Upper lobe of left lung (tissue), 4 donors: ENCODE data around the gene C3orf18.

Experiments
- CTCF ChIP-seq, 6 experiments: fragments of 450-650 bp in 4 of 6; fragments of 200-600 bp in 2 of 6; sonication (generic) in 2 of 6; IDR thresholded peaks; one replicate each; pipeline ENCODE4 v1.5.1; 2016 to 2019; ENCODE audit warnings: antibody characterized with exemption in 6 of 6
- EP300 ChIP-seq, 4 donors: sonication (generic); formaldehyde crosslinking; IDR thresholded peaks; one replicate each; pipeline ENCODE4 v1.5.1; 2017; ENCODE audit warnings: antibody characterized with exemption in 4 of 4, control low read depth in 2 of 4
- POLR2A ChIP-seq, 4 donors: fragments of 450-650 bp; IDR thresholded peaks; one replicate each; pipeline ENCODE4 v1.5.1; 2016 to 2017; ENCODE audit warnings: antibody characterized with exemption in 4 of 4, mild to moderate bottlenecking in 2 of 4

GRCh38 chr3:50559702-50560101, 7.8 kb downstream of the C3orf18 start:
- TF ChIP-seq EP300 (IDR thresholded peaks at IDR 0.05) = no peak
- no peak for TF ChIP-seq CTCF (IDR thresholded peaks at IDR 0.05)
- no peak for TF ChIP-seq POLR2A (IDR thresholded peaks at IDR 0.05)
